ENCODE data around the gene REXO1.
"Not testable (repeated sequence)": the region's sequence is repeated elsewhere in the genome, so short reads cannot be mapped to it uniquely, and the experiment has no call there.

Gene REXO1

GRCh38 chr19:1813192-1814182 lies 34.8 kb downstream of the REXO1 start:
- DNase-seq, result no peak

GRCh38 chr19:1812426-1813191 lies 35.7 kb downstream of the REXO1 start:
- DNase-seq, result peak; percentile 65 to 74

DNA sequence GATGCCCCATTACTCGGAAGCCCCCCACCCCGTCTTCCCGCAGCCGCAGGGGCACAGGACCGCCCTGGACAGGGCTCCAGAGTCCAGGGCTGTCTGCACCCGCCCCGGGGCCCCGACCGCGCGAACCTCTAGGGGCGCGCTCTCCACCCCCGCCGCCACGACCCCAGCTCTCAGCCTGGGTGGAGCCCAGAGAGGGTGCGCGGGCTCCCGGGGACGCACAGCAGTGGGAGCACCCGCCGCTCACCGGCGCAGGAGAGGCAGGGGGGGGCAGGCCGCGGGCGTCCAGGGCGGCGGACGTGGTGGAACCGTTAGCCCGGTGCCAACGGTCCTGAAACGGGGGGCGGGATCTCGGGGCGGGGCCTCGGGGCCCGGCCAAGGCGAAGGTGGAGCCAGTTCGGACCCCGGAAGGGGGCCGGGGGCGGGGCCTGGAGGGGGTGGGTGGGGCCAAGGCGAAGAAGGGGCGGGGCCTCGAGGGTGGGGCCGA lies 36.3 kb downstream of the REXO1 start, which contains the start of gene ATP8B3:
TSS of gene ATP8B3 (minus strand) at position 335 of the 484 bp plus-strand sequence. CDS start 540 bp downstream, outside the sequence.
- no peak for DNase-seq

GRCh38 chr19:1811472-1811894 lies 36.8 kb downstream of the REXO1 start:
- no peak for DNase-seq

DNA sequence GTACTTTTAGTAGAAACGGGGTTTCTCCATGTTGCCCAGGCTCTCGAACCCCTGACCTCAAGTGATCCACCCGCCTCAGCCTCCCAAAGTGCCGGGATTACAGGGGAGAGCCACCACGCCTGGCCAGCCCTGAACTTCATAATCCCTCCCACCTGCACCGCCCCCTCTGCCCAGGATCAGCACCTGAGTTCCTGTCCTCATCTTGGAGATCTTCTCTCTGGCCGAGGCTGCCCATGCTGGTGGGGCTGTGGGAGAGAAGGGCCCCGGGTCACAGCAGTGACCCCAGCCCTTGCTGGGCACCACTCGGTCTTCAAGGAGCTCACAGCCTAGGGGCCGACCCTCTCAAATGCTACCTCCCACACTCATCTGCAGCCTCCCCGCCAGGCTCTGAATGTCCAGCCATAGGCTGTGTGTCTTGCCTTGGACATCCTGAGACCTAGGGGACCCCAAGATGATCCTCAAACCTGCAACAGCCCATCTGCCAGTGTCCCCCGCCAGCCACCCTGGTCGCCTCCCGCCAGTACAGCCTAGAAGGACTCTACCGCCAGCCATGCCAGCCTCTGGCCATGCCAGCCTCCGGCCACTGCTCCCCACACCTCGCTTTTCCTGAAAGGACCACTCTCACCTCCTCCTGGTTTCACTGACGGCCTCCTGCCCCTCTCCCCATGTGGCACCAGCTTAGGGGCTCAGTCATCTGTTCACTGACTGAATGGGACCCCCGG lies 37.7 kb downstream of the REXO1 start:
- DNase-seq, result no peak

- DNase-seq, result no peak
Observed at GRCh38 chr19:1809678-1810077, 38.6 kb downstream of the REXO1 start.

DNA sequence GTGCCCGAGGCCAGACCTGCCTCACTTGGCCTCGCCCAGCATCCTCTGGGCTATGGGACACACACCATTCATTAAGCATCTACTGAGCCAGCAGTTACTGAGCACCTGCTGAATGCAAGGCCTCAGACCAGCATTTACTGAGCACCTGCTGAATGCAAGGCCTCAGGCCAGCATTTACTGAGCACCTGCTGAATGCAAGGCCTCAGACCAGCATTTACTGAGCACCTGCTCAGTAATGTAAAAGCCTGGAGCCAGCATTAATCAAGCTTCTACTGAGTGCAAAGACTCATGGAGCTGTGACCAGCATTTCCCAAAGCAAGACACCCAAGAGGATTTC lies 39.9 kb downstream of the REXO1 start:
- DNase-seq, result no peak

DNA sequence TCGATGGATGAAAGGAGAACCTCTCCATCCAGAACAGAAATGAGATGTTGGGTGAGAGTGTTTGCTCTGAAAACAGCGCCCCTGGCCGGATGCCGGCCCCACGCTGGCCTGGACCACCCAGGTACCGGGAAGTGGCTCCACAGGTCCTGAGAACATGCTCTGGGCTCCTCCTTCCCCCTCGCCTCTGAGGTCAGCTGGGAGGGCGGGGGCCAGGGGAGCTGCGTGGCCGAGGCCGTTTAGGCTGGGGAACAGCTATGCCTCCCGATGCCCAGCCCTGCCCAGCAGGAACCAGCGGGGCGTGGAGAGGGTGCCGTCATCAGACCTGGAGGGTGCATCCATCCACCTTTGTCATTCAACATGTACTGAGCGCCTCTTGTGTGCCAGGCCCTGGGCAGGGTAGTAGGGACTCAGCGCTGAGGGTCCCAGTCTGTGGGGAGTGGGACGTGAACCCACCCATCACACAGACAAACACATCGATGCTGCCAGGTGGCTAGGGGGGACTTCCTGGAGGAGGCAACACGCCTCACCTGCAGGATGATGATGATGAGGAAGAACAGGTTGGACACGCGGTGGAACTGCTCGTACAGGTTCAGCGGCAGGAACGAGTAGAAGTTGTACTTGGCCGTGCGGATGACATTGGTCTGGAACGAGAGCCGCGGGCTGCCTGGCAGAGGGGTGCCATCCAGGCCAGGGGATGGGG lies 40.4 kb downstream of the REXO1 start:
- DNase-seq, result no peak

DNA sequence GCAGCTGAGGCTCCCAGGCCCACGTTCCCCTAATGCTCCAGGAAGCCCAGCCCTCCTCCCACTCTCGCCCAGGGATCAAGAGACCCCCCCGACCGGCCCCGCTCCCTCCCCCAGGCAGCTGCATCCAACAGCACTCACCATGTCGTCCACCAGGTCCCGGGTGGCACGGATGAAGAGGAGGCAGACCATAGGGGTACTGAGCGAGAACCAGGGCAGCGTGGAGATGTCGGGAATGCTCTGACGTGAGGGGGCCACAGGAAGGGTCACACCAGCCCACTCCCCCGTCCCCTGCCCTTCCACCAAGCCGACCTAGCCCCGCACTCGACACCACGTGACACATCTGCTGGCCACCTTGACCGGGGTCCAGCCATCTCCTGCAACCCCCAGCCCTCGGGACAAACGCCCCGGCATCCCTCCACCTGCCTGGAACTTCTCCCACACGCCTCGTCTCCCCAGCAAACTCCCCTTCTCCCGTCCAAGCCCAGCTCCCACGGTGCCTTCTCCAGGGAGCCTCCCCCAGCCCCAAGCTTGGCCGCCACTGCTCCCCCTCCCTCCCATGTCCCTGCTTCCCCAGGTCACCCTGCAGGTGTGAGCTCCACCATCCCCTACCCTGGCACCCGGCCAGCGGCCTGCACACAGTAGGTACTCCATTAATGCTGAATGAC lies 41.1 kb downstream of the REXO1 start:
- no peak for DNase-seq

DNA sequence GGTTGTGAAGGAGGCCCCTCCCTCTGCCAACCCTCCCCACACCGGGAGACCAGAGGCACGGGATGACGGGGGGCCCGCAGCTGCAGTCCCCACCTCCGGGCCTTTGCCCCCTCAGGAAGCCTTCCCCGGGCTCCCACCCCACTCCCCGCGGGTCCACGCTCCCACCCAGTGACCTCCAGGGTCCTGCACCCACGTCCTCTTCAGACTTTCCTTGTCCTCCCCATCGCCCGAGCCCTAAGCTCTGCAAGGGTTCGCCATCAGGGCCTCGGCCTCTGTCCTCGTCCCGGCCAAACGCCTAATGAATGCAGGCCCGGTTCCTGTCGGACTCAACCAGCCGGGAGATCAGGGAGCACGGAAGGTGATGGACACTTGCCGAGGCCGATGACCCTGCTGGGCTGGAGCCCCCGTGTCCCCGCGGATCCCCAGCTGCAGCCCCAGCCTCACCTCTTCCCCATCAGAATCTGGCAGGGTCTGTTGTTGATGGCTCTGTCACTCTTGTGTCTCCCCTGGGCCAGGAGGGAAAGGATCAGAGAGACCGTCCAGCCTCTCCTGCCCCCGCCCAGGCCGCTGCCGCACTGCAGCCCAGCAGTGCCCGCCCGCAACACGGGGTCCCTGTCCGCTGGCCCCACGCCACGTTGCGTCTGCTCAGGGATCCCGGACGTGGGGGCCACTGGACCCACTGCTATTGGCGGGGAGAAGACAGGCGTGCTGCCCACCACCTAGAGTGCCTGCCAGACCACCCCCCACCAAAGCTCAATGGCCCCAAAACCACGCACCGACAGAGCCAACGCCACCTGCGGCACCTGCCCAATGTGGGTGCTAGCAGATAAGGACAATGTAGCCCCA lies 41.9 kb downstream of the REXO1 start:
- DNase-seq, result no peak

DNA sequence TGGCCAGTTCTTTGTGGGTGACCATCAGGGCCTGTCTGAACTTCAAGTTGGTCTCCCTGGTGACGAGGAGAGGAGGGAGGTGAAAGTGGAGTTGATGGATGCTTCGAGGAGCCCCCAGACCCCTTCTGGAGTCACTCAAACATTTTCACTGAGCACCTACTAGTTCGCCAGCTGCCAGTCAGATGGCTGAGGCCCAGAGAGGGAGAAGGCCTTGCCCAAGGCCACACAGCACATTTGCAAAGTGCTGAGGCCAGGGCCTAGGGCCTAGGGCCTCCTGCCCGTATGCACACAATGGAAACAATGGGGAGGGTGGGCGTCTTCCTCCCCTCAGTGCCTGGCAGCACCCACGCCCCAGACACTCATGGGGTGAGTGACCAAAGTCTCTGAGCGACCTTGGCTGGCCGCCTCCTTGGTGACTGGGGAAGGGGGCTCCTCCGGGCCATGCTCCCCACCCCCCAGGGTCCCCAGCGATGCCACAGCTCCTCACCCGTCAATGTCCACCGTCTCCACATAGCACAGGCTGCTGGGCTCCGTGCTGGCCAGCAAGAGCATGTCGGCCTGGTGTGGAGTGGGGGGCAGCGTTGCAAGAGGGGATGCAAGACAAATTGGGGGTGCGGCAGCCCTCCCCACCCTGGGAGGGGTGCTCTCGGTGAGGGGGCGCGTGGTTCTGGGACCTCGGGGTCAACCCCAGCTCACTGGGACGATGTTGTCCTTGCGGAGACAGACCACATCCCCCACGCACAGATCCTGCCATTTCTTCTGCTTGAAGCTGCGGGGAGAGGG lies 42.7 kb downstream of the REXO1 start:
- no peak for DNase-seq

- no peak for DNase-seq
Observed at GRCh38 chr19:1804858-1805257, 43.4 kb downstream of the REXO1 start.

DNA sequence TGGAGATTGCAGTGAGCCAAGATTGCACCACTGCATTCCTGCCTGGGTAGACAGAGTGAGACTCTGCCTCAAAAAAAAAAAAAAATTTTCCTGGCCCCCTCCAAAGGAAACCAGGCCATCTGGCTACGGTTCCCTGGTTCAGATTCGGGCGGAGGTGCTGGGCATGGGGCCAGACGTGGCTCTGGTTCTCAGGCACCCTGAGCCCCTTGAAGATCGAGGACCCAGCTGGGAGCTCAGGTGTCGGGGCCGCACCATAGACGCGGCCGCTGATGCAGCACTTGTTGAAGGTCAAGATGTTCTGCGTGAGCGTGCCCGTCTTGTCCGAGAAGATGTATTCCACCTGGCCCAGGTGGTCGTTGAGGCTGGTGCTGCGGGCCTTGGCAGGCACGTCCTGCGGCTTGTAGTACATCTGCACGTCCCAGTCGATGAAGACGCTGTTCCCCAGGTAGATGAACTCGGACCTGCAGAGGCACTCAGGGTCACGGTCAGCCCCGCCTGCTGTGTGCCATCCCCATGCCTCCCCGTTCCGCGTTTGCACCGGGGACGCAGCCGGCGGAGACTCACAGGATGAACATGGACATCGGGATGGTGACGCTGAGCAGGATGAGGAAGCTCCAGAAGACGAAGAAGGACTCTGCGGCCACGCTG lies 48.5 kb downstream of the REXO1 start:
- no peak for DNase-seq

DNA sequence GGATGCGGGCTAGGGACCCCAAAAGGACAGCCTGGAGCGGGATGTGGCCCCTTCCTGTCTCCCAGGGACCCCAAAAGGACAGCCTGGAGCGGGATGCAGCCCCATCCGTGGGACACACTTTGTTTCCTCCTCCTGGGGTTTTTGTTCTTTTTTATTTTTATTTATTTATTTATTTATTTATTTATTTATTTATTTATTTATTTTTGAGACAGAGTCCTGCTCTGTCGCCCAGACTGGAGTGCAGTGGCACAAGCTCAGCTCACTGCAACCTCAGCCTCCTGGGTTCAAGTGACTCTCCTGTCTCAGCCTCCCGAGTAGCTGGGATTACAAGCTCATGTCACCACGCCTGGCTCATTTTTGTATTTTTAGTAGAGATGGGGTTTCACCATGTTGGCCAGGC lies 51.0 kb downstream of the REXO1 start:
- not testable (repeated sequence) for DNase-seq

DNA sequence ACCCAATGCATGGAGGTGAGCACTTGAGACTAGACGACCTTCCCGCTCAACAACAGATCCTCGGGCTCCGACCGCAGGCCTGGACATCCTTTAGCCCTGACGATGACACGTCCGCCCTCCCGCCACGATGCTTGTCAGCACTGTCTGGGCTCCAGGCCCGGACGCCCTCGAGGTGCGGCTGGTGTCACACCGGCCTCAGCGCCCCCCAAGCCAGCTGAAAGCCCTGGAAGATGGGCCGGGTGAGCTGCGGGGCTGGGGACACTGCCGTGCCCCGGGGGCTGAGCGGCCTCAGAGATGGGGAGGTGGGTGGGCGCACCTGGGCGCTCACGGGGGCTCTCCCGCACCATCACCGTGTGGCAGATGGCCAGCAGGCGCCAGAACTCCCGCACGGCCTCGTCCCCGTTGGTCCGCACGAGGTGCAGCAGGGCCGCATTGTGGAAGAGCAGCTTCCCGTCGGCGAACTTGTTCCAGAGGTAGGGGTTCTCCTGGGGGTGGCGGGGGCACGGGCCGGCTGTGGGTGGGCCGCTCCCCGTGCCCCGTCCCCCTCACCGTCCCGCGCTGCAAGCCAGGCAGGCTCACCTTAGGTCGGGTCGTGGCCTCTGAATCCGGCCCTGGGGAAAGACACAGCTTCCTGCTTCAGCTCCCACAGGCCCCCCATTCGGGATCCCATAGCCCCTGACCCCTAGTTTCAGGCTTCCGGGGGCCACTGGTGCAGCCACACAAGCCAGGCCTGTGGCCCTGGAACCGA lies 51.7 kb downstream of the REXO1 start:
- DNase-seq, result no peak

GRCh38 chr19:1794424-1795172 lies 53.7 kb downstream of the REXO1 start:
- DNase-seq, result no peak

- DNase-seq, result no peak
Observed at GRCh38 chr19:1791879-1792278, 56.4 kb downstream of the REXO1 start.

All from NCI-H2081 (cell line).